ENCODE results near the gene ACIN1.

Gene ACIN1

DNA sequence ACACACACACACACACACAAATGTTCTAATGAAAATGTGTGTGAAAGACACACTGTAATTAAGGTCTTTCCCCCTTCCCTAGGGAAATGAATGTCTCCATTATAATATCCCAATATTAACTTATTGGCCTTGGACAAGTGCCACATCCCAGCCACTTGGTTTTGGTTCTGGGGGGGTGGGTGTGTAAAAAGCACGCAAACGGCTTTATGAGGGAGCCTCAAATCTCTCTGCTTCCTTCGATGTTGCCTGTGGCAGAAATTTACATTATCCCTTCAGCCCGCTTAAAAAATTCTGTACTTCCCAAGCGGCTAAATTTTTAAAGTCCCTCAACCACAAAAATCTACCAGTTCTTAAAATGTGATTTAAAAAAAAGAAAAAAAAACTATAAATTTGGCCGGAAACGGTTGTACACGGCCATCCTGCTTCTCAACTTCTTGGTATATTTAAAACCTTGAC is 85.4 kb downstream of the ACIN1 start:
- no peak for DNase-seq

- no peak for DNase-seq
These were observed 86.1 kb downstream of the ACIN1 start for GRCh38 chr14:23008831-23009230.

All from kidney glomerular epithelial cell (primary cell).